WTC11 (cell line): ENCODE data around the gene PRX. TPM values are rescaled to one million over a fixed set of nuclear protein-coding genes. Genes with fewer than 3 reads are reported as not detected.

Experiments used
- ATAC-seq: fragments of 200-7000 bp; cut with Tn5 transposase; 2 replicates; pipeline ENCODE4 v1.10.0; 2021; ENCODE audit warnings: mild to moderate bottlenecking, moderate library complexity
- CTCF ChIA-PET: fragments of 300-600 bp; sonication (Branson Sonifier 250); formaldehyde crosslinking; loops from one replicate; lab custom pipeline; 2021; ENCODE audit warnings: antibody characterized with exemption; lab: Charles Lee
- POLR2A ChIA-PET: fragments of 350-600 bp; sonication (Branson Sonifier 250); formaldehyde crosslinking; loops from one replicate; lab custom pipeline; 2021; ENCODE audit warnings: antibody characterized with exemption; lab: Charles Lee
- DNase-seq: peaks from one replicate; pipeline ENCODE4 v3.0.0; 2021; ENCODE audit warnings: low spot score
- H3K27ac Mint-ChIP-seq: 2 replicates; pipeline ENCODE4 v1.8.0; 2021; ENCODE audit warnings: mixed read lengths
- H3K27me3 Mint-ChIP-seq: 2 replicates; pipeline ENCODE4 v1.8.0; 2021; ENCODE audit warnings: low read depth, mild to moderate bottlenecking, moderate library complexity, mixed read lengths
- H3K36me3 Mint-ChIP-seq: 2 replicates; pipeline ENCODE4 v1.8.0; 2021; ENCODE audit warnings: mixed read lengths
- H3K4me1 Mint-ChIP-seq: 2 replicates; pipeline ENCODE4 v1.8.0; 2022; ENCODE audit warnings: mixed read lengths
- H3K4me3 Mint-ChIP-seq: 2 replicates; pipeline ENCODE4 v1.8.0; 2021; ENCODE audit warnings: mild to moderate bottlenecking, moderate library complexity, mixed read lengths
- H3K9me3 Mint-ChIP-seq: 2 replicates; pipeline ENCODE4 v1.8.0; 2021; ENCODE audit warnings: mixed read lengths
- CBFB ChIP-seq: sonication (generic); formaldehyde crosslinking; IDR thresholded peaks from 2 replicates; pipeline ENCODE4 v1.8.1; 2022; ENCODE audit warnings: mild to moderate bottlenecking, low read depth, missing genetic modification reagents
- CDX4 ChIP-seq: fragments of 250-450 bp; sonication (Bioruptor Pico); IDR thresholded peaks from 2 replicates; pipeline ENCODE4 v1.9.0; 2021; ENCODE audit warnings: moderate library complexity, mild to moderate bottlenecking, inconsistent platforms, borderline replicate concordance
- ELF4 ChIP-seq: sonication (generic); formaldehyde crosslinking; IDR thresholded peaks from 2 replicates; pipeline ENCODE4 v1.8.1; 2022; ENCODE audit warnings: low read depth, mild to moderate bottlenecking, moderate library complexity, missing genetic modification reagents
- ERG ChIP-seq: fragments of 250-450 bp; sonication (Bioruptor Pico); IDR thresholded peaks from 2 replicates; pipeline ENCODE4 v1.8.0; 2021; ENCODE audit warnings: mild to moderate bottlenecking
- FOXP4 ChIP-seq: sonication (generic); formaldehyde crosslinking; IDR thresholded peaks from 2 replicates; pipeline ENCODE4 v1.8.0; 2022; ENCODE audit warnings: mild to moderate bottlenecking, missing genetic modification reagents
- GTF2I ChIP-seq: fragments of 250-450 bp; sonication (Bioruptor Pico); conservative IDR thresholded peaks from 2 replicates; pipeline ENCODE4 v1.4.0; 2021; ENCODE audit warnings: mild to moderate bottlenecking
- HMGA2 ChIP-seq: fragments of 250-450 bp; sonication (Bioruptor Pico); IDR thresholded peaks from 2 replicates; pipeline ENCODE4 v1.4.0; 2021; ENCODE audit warnings: mild to moderate bottlenecking, moderate library complexity
- MAX ChIP-seq: sonication (generic); formaldehyde crosslinking; IDR thresholded peaks from 2 replicates; pipeline ENCODE4 v1.8.0; 2022; ENCODE audit warnings: mild to moderate bottlenecking, missing genetic modification reagents
- MXD4 ChIP-seq: fragments of 250-450 bp; sonication (Bioruptor Pico); IDR thresholded peaks from 2 replicates; pipeline ENCODE4 v1.8.0; 2021; ENCODE audit warnings: mild to moderate bottlenecking, moderate library complexity, borderline replicate concordance
- NFYB ChIP-seq: sonication (generic); formaldehyde crosslinking; conservative IDR thresholded peaks from 2 replicates; pipeline ENCODE4 v1.8.0; 2022; ENCODE audit warnings: low read depth, missing genetic modification reagents
- NR1H2 ChIP-seq: sonication (generic); formaldehyde crosslinking; IDR thresholded peaks from 2 replicates; pipeline ENCODE4 v1.9.0; 2021; ENCODE audit warnings: mild to moderate bottlenecking, moderate library complexity, missing genetic modification reagents
- RELA ChIP-seq: sonication (generic); formaldehyde crosslinking; IDR thresholded peaks from 2 replicates; pipeline ENCODE4 v1.8.1; 2022; ENCODE audit warnings: missing genetic modification reagents, mild to moderate bottlenecking, borderline replicate concordance
- RORB ChIP-seq: fragments of 250-450 bp; sonication (Bioruptor Pico); IDR thresholded peaks from 2 replicates; pipeline ENCODE4 v1.9.0; 2021; ENCODE audit warnings: mild to moderate bottlenecking
- SMAD3 ChIP-seq: sonication (generic); formaldehyde crosslinking; IDR thresholded peaks from 2 replicates; pipeline ENCODE4 v1.8.0; 2022; ENCODE audit warnings: missing genetic modification reagents, mild to moderate bottlenecking, borderline replicate concordance
- SOX15 ChIP-seq: fragments of 250-450 bp; sonication (Bioruptor Pico); IDR thresholded peaks from 2 replicates; pipeline ENCODE4 v1.9.0; 2021; ENCODE audit warnings: mild to moderate bottlenecking
- STAT6 ChIP-seq: sonication (generic); formaldehyde crosslinking; conservative IDR thresholded peaks from 2 replicates; pipeline ENCODE4 v1.8.1; 2023; ENCODE audit warnings: mild to moderate bottlenecking, low read depth, missing genetic modification reagents, moderate library complexity
- TP53 ChIP-seq: sonication (generic); formaldehyde crosslinking; IDR thresholded peaks from 2 replicates; pipeline ENCODE4 v1.8.1; 2023; ENCODE audit warnings: mild to moderate bottlenecking, missing genetic modification reagents
- USF1 ChIP-seq: sonication (generic); formaldehyde crosslinking; IDR thresholded peaks from 2 replicates; pipeline ENCODE4 v1.8.0; 2022; ENCODE audit warnings: mild to moderate bottlenecking, missing genetic modification reagents
- ZNF263 ChIP-seq: sonication (generic); formaldehyde crosslinking; IDR thresholded peaks from 2 replicates; pipeline ENCODE4 v1.8.1; 2022; ENCODE audit warnings: low read depth, mild to moderate bottlenecking, moderate library complexity, missing genetic modification reagents
- ZNF416 ChIP-seq: fragments of 250-450 bp; sonication (Bioruptor Pico); IDR thresholded peaks from 2 replicates; pipeline ENCODE4 v1.9.0; 2021; ENCODE audit warnings: mild to moderate bottlenecking, inconsistent platforms
- ZNF671 ChIP-seq: fragments of 250-450 bp; sonication (Bioruptor Pico); IDR thresholded peaks from 2 replicates; pipeline ENCODE4 v1.8.0; 2021; ENCODE audit warnings: mild to moderate bottlenecking
- total RNA-seq: library from RNA; stranded (reverse); gene quantifications from 3 replicates; pipeline ENCODE4 v1.2.3, GENCODE V29; 2021

Gene PRX
- total RNA-seq, 1 experiment from 2014 or later: 8.4 TPM

- TF ChIP-seq STAT6 (CRISPR knock-in tag): no peak
- no peak for TF ChIP-seq ZNF671 (CRISPR knock-in tag)
- TF ChIP-seq HMGA2 (CRISPR knock-in tag): no peak
- no peak for TF ChIP-seq RELA
- TF ChIP-seq RORB (CRISPR knock-in tag): no peak
- TF ChIP-seq ZNF263 (CRISPR knock-in tag): no peak
- no peak for TF ChIP-seq NFYB (CRISPR knock-in tag)
- no peak for TF ChIP-seq FOXP4 (CRISPR knock-in tag)
- TF ChIP-seq SMAD3 (CRISPR knock-in tag): no peak
- no peak for TF ChIP-seq GTF2I
- no peak for TF ChIP-seq TP53 (CRISPR knock-in tag)
- peak overlapping the region; percentile 99 for H3K27ac Mint-ChIP-seq
- ChIA-PET CTCF (interaction anchor here (0.6 to 2.5 kb wide), 19 partner anchors 9 to 225 kb away, joined by 3 to 46 read pairs (median 4); partner anchors contain the start of genes BLVRB, PRX, SERTAD1 and TTC9B), POLR2A (interaction anchor here (0.7 to 3.9 kb wide), 14 partner anchors 8 to 161 kb away, joined by 3 to 32 read pairs (median 5); partner anchors contain the start of genes BLVRB, C19orf47, PLD3 and SERTAD1)
- peak overlapping the region; percentile 94 for H3K4me3 Mint-ChIP-seq
- DNase-seq (no peak), ATAC-seq (no peak)
- peaks cover 29% of the 10 kb centered on the region for H3K4me1 Mint-ChIP-seq
- peaks cover 19% of the 10 kb centered on the region for H3K36me3 Mint-ChIP-seq
- no peaks in the 10 kb centered on the region for H3K27me3 Mint-ChIP-seq
- H3K9me3 Mint-ChIP-seq: no peaks in the 10 kb centered on the region
Measured at GRCh38 chr19:40442328-40443130, 29.4 kb upstream of the PRX start.

GRCh38 chr19:40441719-40442253 is 28.6 kb upstream of the PRX start:
- H3K27ac Mint-ChIP-seq: peak overlapping the region; percentile 99
- H3K9me3 Mint-ChIP-seq: no peaks in the 10 kb centered on the region
- POLR2A ChIA-PET: interaction anchor here (1.7 to 3.9 kb wide), 2 partner anchors 15 to 27 kb away, joined by 6 to 32 read pairs; partner anchors contain the start of gene SERTAD1
- no peak for TF ChIP-seq NFYB (CRISPR knock-in tag)
- TF ChIP-seq SOX15 (CRISPR knock-in tag): no peak
- no peak for TF ChIP-seq FOXP4 (CRISPR knock-in tag)
- TF ChIP-seq CDX4 (CRISPR knock-in tag): no peak
- TF ChIP-seq ZNF416 (CRISPR knock-in tag): no peak
- TF ChIP-seq NR1H2 (CRISPR knock-in tag): no peak
- no peak for TF ChIP-seq ELF4 (CRISPR knock-in tag)
- no peak for TF ChIP-seq USF1 (CRISPR knock-in tag)
- no peak for TF ChIP-seq HMGA2 (CRISPR knock-in tag)
- TF ChIP-seq MAX: no peak
- no peak for TF ChIP-seq MXD4 (CRISPR knock-in tag)
- TF ChIP-seq ERG (CRISPR knock-in tag): no peak
- no peak for TF ChIP-seq CBFB (CRISPR knock-in tag)
- no peak for TF ChIP-seq SMAD3 (CRISPR knock-in tag)
- TF ChIP-seq, all 79 proteins: peak for 0
- peaks cover 29% of the 10 kb centered on the region for H3K4me1 Mint-ChIP-seq
- CTCF ChIA-PET: interaction anchor here (1.6 to 2.5 kb wide), 3 partner anchors 8 to 137 kb away, joined by 6 to 21 read pairs (median 13); no protein-coding TSS in a partner anchor
- H3K36me3 Mint-ChIP-seq: peaks cover 19% of the 10 kb centered on the region
- no peak for ATAC-seq
- DNase-seq: no peak
- peak overlapping the region; percentile 94 for H3K4me3 Mint-ChIP-seq
- H3K27me3 Mint-ChIP-seq: no peaks in the 10 kb centered on the region
